T-cell (primary cell): ENCODE data around the gene C8B. TPM values are rescaled to one million over a fixed set of nuclear protein-coding genes. Genes with fewer than 3 reads are reported as not detected.

Experiments
- ATAC-seq, 4 experiments: fragments of 200-7000 bp in 3 of 4; fragments of 150-1000 bp in 1 of 4; cut with Tn5 transposase; replicated peaks in 1 of 4; 1 replicate in 3 of 4; 2 replicates in 1 of 4; pipeline ENCODE4 v1.10.0; 2021; ENCODE audit warnings: moderate library complexity in 3 of 4, mild to moderate bottlenecking in 2 of 4, moderate number of reproducible peaks in 1 of 4
- CTCF ChIA-PET, 2 donors: fragments of 300-600 bp; sonication (Branson Sonifier 250); formaldehyde crosslinking; loops; one replicate each; lab custom pipeline; 2022; ENCODE audit warnings: antibody characterized with exemption in 2 of 2; lab: Charles Lee
- POLR2A ChIA-PET, 2 donors: fragments of 300-600 bp; sonication (Branson Sonifier 250); formaldehyde crosslinking; loops; one replicate each; lab custom pipeline; 2022; ENCODE audit warnings: antibody characterized with exemption in 2 of 2; lab: Charles Lee
- DNase-seq, 35 experiments: peaks; one replicate each; pipeline versions ENCODE4 v3.0.0 to v3.0.0-alpha.2; 2013 to 2023
- H3K27ac ChIP-seq: one replicate; pipeline ENCODE4 v1.5.1; 2013; ENCODE audit warnings: low read length
- H3K27me3 ChIP-seq, 2 experiments: replicated peaks in 1 of 2; 1 replicate in 1 of 2; 2 replicates in 1 of 2; pipeline versions ENCODE4 v1.6.1 to v1.7.0; 2013; ENCODE audit warnings: low read length in 1 of 2, mixed read lengths in 1 of 2; ENCODE audit not compliant: control insufficient read depth in 2 of 2, insufficient read depth in 2 of 2; ENCODE audit errors: extremely low read depth in 1 of 2
- H3K36me3 ChIP-seq, 2 donors: 1 replicate in 1 of 2; 2 replicates in 1 of 2; pipeline versions ENCODE4 v1.6.1 to v1.7.0; 2013; ENCODE audit warnings: low read length in 1 of 2; ENCODE audit not compliant: control insufficient read depth in 2 of 2, insufficient read depth in 1 of 2; ENCODE audit errors: extremely low read depth in 1 of 2
- H3K4me1 ChIP-seq, 2 experiments: 1 replicate in 1 of 2; 2 replicates in 1 of 2; pipeline versions ENCODE4 v1.6.1 to v1.7.0; 2013; ENCODE audit warnings: low read length in 2 of 2, mixed read lengths in 1 of 2; ENCODE audit not compliant: insufficient read depth in 2 of 2, control insufficient read depth in 1 of 2; ENCODE audit errors: extremely low read depth in 1 of 2
- H3K4me3 ChIP-seq, 2 donors: 1 replicate in 1 of 2; 2 replicates in 1 of 2; pipeline versions ENCODE4 v1.5.1 to v1.7.0; 2013; ENCODE audit warnings: mild to moderate bottlenecking in 2 of 2, low read length in 1 of 2, moderate library complexity in 1 of 2; ENCODE audit not compliant: control insufficient read depth in 1 of 2; ENCODE audit errors: extremely low read depth in 1 of 2
- H3K9me3 ChIP-seq: 2 replicates; pipeline ENCODE4 v1.7.0; 2013
- H3K27ac Mint-ChIP-seq, 2 donors: one replicate each; pipeline ENCODE4 v1.8.0; 2020 to 2021; ENCODE audit warnings: mild to moderate bottlenecking in 2 of 2, mixed read lengths in 2 of 2
- H3K27me3 Mint-ChIP-seq, 2 donors: one replicate each; pipeline ENCODE4 v1.8.0; 2021 to 2022; ENCODE audit warnings: mixed read lengths in 2 of 2
- H3K36me3 Mint-ChIP-seq: one replicate; pipeline ENCODE4 v1.8.0; 2021; ENCODE audit warnings: mixed read lengths
- H3K4me1 Mint-ChIP-seq, 3 donors: one replicate each; pipeline ENCODE4 v1.8.0; 2020 to 2022; ENCODE audit warnings: mixed read lengths in 3 of 3, mild to moderate bottlenecking in 1 of 3
- H3K4me3 Mint-ChIP-seq, 3 donors: one replicate each; pipeline ENCODE4 v1.8.0; 2020 to 2022; ENCODE audit warnings: mild to moderate bottlenecking in 3 of 3, mixed read lengths in 3 of 3, moderate library complexity in 3 of 3
- H3K9me3 Mint-ChIP-seq, 3 donors: one replicate each; pipeline ENCODE4 v1.8.0; 2020 to 2022; ENCODE audit warnings: mixed read lengths in 3 of 3
- WGBS: methylation state at CpG from one replicate; pipeline ENCODE4 v1.1.5; 2013; ENCODE audit warnings: missing lambda C conversion rate; ENCODE audit not compliant: insufficient coverage; 5-methylcytosine and 5-hydroxymethylcytosine counted together
- total RNA-seq, 35 experiments: library from RNA in 6 of 35; stranded (reverse) in 6 of 35; fragments of 120-200 nt in 1 of 35; gene quantifications; one replicate each; pipeline versions ENCODE4 v1.2.1 to v1.2.4 and lab custom pipeline; 2013 to 2026

Gene C8B
- total RNA-seq, 5 donors from 2014 or later (not counting 1 experiment from before 2014, with no cell fraction given), result 0.12 to 0.13 TPM; not detected in 3

GRCh38 chr1:56894014-56894413, 71.8 kb downstream of the C8B start:
- no peak for DNase-seq
- Mint-ChIP-seq H3K4me3 (no peak overlapping the region), H3K4me1 (no peaks in the 10 kb centered on the region), H3K27ac (no peak overlapping the region), H3K9me3 (no peaks in the 10 kb centered on the region), H3K36me3 (no peaks in the 10 kb centered on the region), H3K27me3 (peaks cover 0 to 15% of the 10 kb centered on the region in 2 donors)
- no peaks in the 10 kb centered on the region for H3K36me3 ChIP-seq
- no peaks in the 10 kb centered on the region for H3K9me3 ChIP-seq
- H3K27ac ChIP-seq, result no peak overlapping the region
- ATAC-seq, result no peak
- POLR2A ChIA-PET, result no interaction called here
- no peaks in the 10 kb centered on the region for H3K4me1 ChIP-seq
- no peaks in the 10 kb centered on the region for H3K27me3 ChIP-seq
- CTCF ChIA-PET, result no interaction called here
- no peak overlapping the region for H3K4me3 ChIP-seq

- no peaks in the 10 kb centered on the region for H3K27me3 ChIP-seq
- no peak overlapping the region for H3K27ac Mint-ChIP-seq
- no peak for DNase-seq
- H3K36me3 ChIP-seq, result no peaks in the 10 kb centered on the region
- H3K27ac ChIP-seq, result no peak overlapping the region
- H3K9me3 ChIP-seq, result no peaks in the 10 kb centered on the region
- H3K9me3 Mint-ChIP-seq, result no peaks in the 10 kb centered on the region
- H3K36me3 Mint-ChIP-seq, result no peaks in the 10 kb centered on the region
- ChIA-PET CTCF (no interaction called here), POLR2A (no interaction called here)
- 85% methylated on average over 3 of the region's 3 CpGs for WGBS
- no peak overlapping the region for H3K4me3 ChIP-seq
- no peak overlapping the region for H3K4me3 Mint-ChIP-seq
- H3K4me1 Mint-ChIP-seq, result no peaks in the 10 kb centered on the region
- no peaks in the 10 kb centered on the region for H3K4me1 ChIP-seq
- peaks cover 0 to 5% of the 10 kb centered on the region in 2 donors for H3K27me3 Mint-ChIP-seq
- no peak for ATAC-seq
Measured at GRCh38 chr1:56890229-56890628, 75.6 kb downstream of the C8B start.

GRCh38 chr1:56881417-56881816, 84.4 kb downstream of the C8B start:
- Histone ChIP-seq H3K36me3 (no peaks in the 10 kb centered on the region), H3K4me1 (no peaks in the 10 kb centered on the region), H3K27me3 (no peaks in the 10 kb centered on the region), H3K9me3 (no peaks in the 10 kb centered on the region), H3K4me3 (no peak overlapping the region), H3K27ac (no peak overlapping the region)
- Mint-ChIP-seq H3K27me3 (peaks cover 0 to 3% of the 10 kb centered on the region in 2 donors), H3K4me1 (peaks cover 0 to 1% (median 0%) of the 10 kb centered on the region in 3 donors), H3K27ac (no peak overlapping the region), H3K36me3 (no peaks in the 10 kb centered on the region), H3K4me3 (no peak overlapping the region), H3K9me3 (peaks cover 0 to 2% (median 0%) of the 10 kb centered on the region in 3 donors)
- 85% methylated on average over 4 of the region's 6 CpGs for WGBS
- ATAC-seq, result no peak
- CTCF ChIA-PET, result no interaction called here
- DNase-seq, result no peak
- POLR2A ChIA-PET, result interaction anchor here in 1 of 2 donors (0.5 kb wide), 1 partner anchor 50 kb away, joined by 3 read pairs; no protein-coding TSS in a partner anchor

- peaks cover 0 to 4% of the 10 kb centered on the region in 2 donors for H3K27me3 Mint-ChIP-seq
- H3K27me3 ChIP-seq, result no peaks in the 10 kb centered on the region
- H3K4me1 Mint-ChIP-seq, result peaks cover 0 to 1% (median 0%) of the 10 kb centered on the region in 3 donors
- no peak overlapping the region for H3K27ac ChIP-seq
- H3K9me3 Mint-ChIP-seq, result peaks cover 0 to 2% (median 0%) of the 10 kb centered on the region in 3 donors
- WGBS, result no CpG with 5 or more reads among the region's 1 CpG
- DNase-seq (no peak), ATAC-seq (no peak)
- no peaks in the 10 kb centered on the region for H3K9me3 ChIP-seq
- CTCF ChIA-PET, result no interaction called here
- no peak overlapping the region for H3K4me3 Mint-ChIP-seq
- H3K27ac Mint-ChIP-seq, result no peak overlapping the region
- H3K4me3 ChIP-seq, result no peak overlapping the region
- H3K36me3 Mint-ChIP-seq, result no peaks in the 10 kb centered on the region
- POLR2A ChIA-PET, result no interaction called here
- no peaks in the 10 kb centered on the region for H3K4me1 ChIP-seq
- no peaks in the 10 kb centered on the region for H3K36me3 ChIP-seq
Measured at GRCh38 chr1:56880774-56881173, 85.0 kb downstream of the C8B start.

Other genes starting within 250 kb of the C8B start
- not detected for gene FYB2, start 146.6 kb downstream of the C8B start, total RNA-seq
- under 1 TPM in 1 of 5 donors, not detected in 4; 0.12 TPM for gene C8A, start 111.2 kb downstream of the C8B start, total RNA-seq